ENCODE measurements around the gene WDR27. TPM values are rescaled to one million over a fixed set of nuclear protein-coding genes. Genes with fewer than 3 reads are reported as not detected.

Gene WDR27
- total RNA-seq, 1 donor from 2014 or later = 16.8 TPM

GRCh38 chr6:169407325-169407724, 294.5 kb downstream of the WDR27 start:
- H3K27me3 ChIP-seq (ENCODE audit: control insufficient read depth, insufficient read depth, low read length) = no peaks in the 10 kb centered on the region
- FAIRE-seq = no peak
- no peaks in the 10 kb centered on the region for H3K36me3 ChIP-seq (ENCODE audit: control insufficient read depth, insufficient read depth, low read length)
- no peak overlapping the region for H3K4me3 ChIP-seq (ENCODE audit: low read depth, low read length)
- no peak for TF ChIP-seq CTCF (IDR thresholded peaks at IDR 0.05; ENCODE audit: insufficient read depth, low read length, severe bottlenecking)
- DNase-seq (ENCODE audit: low read depth) = no peak

Other genes starting within 250 kb of the WDR27 start
- 17.4 and 17.6 TPM in 2 replicates for gene C6orf120, start 97 bp upstream of the WDR27 start, total RNA-seq
- gene PHF10, start 22.5 kb upstream of the WDR27 start, total RNA-seq = 13.4 and 14.0 TPM in 2 replicates
- gene DYNLT2, start 49.5 kb upstream of the WDR27 start, total RNA-seq = 1.0 and 1.1 TPM in 2 replicates
- gene ERMARD, start 49.6 kb upstream of the WDR27 start, total RNA-seq = 25.1 and 25.8 TPM in 2 replicates